GM21360 (cell line): ENCODE results near the gene SAMD7.
A peak's percentile ranks its signal among the peaks of the same experiment; 100 is the strongest.

Experiments
- ATAC-seq: cut with Tn5 transposase; IDR thresholded peaks from one replicate; pipeline ENCODE4 v1.9.1; 2021; ENCODE audit warnings: mild to moderate bottlenecking, moderate library complexity; ENCODE audit not compliant: unreplicated experiment

Gene SAMD7

GRCh38 chr3:169907944-169908343, 3.4 kb upstream of the SAMD7 start:
- ATAC-seq, result no peak

GRCh38 chr3:169913323-169913722, 2.0 kb downstream of the SAMD7 start:
- ATAC-seq, result no peak

GRCh38 chr3:169914321-169914720, 2.9 kb downstream of the SAMD7 start:
- ATAC-seq, result no peak

GRCh38 chr3:169923189-169923588, 11.8 kb downstream of the SAMD7 start:
- no peak for ATAC-seq

- ATAC-seq, result no peak
Measured at GRCh38 chr3:169923831-169924230, 12.5 kb downstream of the SAMD7 start.

GRCh38 chr3:169929830-169930519, 18.6 kb downstream of the SAMD7 start:
- no peak for ATAC-seq

- no peak for ATAC-seq
Measured at GRCh38 chr3:169930843-169931242, 19.5 kb downstream of the SAMD7 start.

GRCh38 chr3:169931747-169932520, 20.6 kb downstream of the SAMD7 start:
- ATAC-seq, result peak; percentile 94

GRCh38 chr3:169939320-169939719, 27.9 kb downstream of the SAMD7 start:
- no peak for ATAC-seq

- ATAC-seq, result no peak
Measured at GRCh38 chr3:169939751-169940150, 28.4 kb downstream of the SAMD7 start.

GRCh38 chr3:169940470-169941181, 29.3 kb downstream of the SAMD7 start:
- peak; percentile 69 for ATAC-seq

- ATAC-seq, result peak; percentile 76
Measured at GRCh38 chr3:169945313-169945712, 33.9 kb downstream of the SAMD7 start.

- ATAC-seq, result no peak
Measured at GRCh38 chr3:169946336-169946735, 35.0 kb downstream of the SAMD7 start.

GRCh38 chr3:169948559-169949448, 37.4 kb downstream of the SAMD7 start:
- peak; percentile 26 for ATAC-seq

- no peak for ATAC-seq
Measured at GRCh38 chr3:169952045-169952444, 40.7 kb downstream of the SAMD7 start.

GRCh38 chr3:169953462-169954141, 42.2 kb downstream of the SAMD7 start:
- ATAC-seq, result no peak

- peak; percentile 72 for ATAC-seq
Measured at GRCh38 chr3:169954142-169954756, 42.9 kb downstream of the SAMD7 start.

- ATAC-seq, result no peak
Measured at GRCh38 chr3:169955406-169955805, 44.0 kb downstream of the SAMD7 start.

GRCh38 chr3:169964176-169964575, 52.8 kb downstream of the SAMD7 start:
- no peak for ATAC-seq
